Measurements from ENCODE around the gene FAAP100. TPM values are rescaled to one million over a fixed set of nuclear protein-coding genes. Genes with fewer than 3 reads are reported as not detected.

Gene FAAP100
- total RNA-seq, 1 donor from 2014 or later: 37.2 TPM

GRCh38 chr17:81489998-81490992, 61.9 kb downstream of the FAAP100 start:
- no peak for DNase-seq (ENCODE audit: low spot score in 2 of 2, unreplicated experiment in 2 of 2)
- peak overlapping the region; percentile 59 for H3K27ac Mint-ChIP-seq
- H3K4me1 Mint-ChIP-seq: peaks cover 13% of the 10 kb centered on the region
- TF ChIP-seq CTCF (IDR thresholded peaks at IDR 0.05; ENCODE audit: unreplicated experiment): no peak
- H3K9me3 Mint-ChIP-seq: no peaks in the 10 kb centered on the region
- no peaks in the 10 kb centered on the region for H3K36me3 Mint-ChIP-seq
- H3K4me3 Mint-ChIP-seq: peak overlapping the region; percentile 59
- peaks cover 30% of the 10 kb centered on the region for H3K27me3 Mint-ChIP-seq (ENCODE audit: low read depth)

Other genes with a start within 250 kb of the FAAP100 start
- 34.9 to 36.4 TPM (median 35.1 TPM) in 3 replicates for gene BAHCC1, start 156.9 kb downstream of the FAAP100 start, total RNA-seq
- gene ACTG1, start 39.6 kb downstream of the FAAP100 start, total RNA-seq: 4,391 to 4,678 TPM (median 4,589 TPM) in 3 replicates
- gene FSCN2, start 24.0 kb downstream of the FAAP100 start, total RNA-seq: 13.0 to 17.3 TPM (median 13.3 TPM) in 3 replicates
- 93.3 to 102 TPM (median 94.5 TPM) in 3 replicates for gene NPLOC4, start 84.8 kb upstream of the FAAP100 start, total RNA-seq
- 2.9 to 3.7 TPM (median 3.1 TPM) in 3 replicates for gene TSPAN10, start 84.8 kb upstream of the FAAP100 start, total RNA-seq
- gene PDE6G, start 104.2 kb upstream of the FAAP100 start, total RNA-seq: 0.59 to 1.4 TPM (median 1.00 TPM) in 3 replicates
- 23.9 to 26.5 TPM (median 25.7 TPM) in 3 replicates for gene OXLD1, start 114.3 kb upstream of the FAAP100 start, total RNA-seq
- gene CCDC137, start 114.4 kb upstream of the FAAP100 start, total RNA-seq: 16.3 to 19.6 TPM (median 17.5 TPM) in 3 replicates
- 42.8 to 44.7 TPM (median 44.5 TPM) in 3 replicates for gene ARL16, start 131.4 kb upstream of the FAAP100 start, total RNA-seq
- gene HGS, start 131.7 kb upstream of the FAAP100 start, total RNA-seq: 114 to 122 TPM (median 119 TPM) in 3 replicates
- 53.9 to 56.7 TPM (median 54.1 TPM) in 3 replicates for gene MRPL12, start 151.0 kb upstream of the FAAP100 start, total RNA-seq
- 13.2 to 15.7 TPM (median 15.2 TPM) in 3 replicates for gene SLC25A10, start 159.9 kb upstream of the FAAP100 start, total RNA-seq